Thyroid gland (tissue), 4 donors: ENCODE data around the gene KCNQ4.

Experiments used
- CTCF ChIP-seq, 6 experiments: fragments of 200-600 bp in 3 of 6; fragments of 450-650 bp in 3 of 6; sonication (generic) in 3 of 6; IDR thresholded peaks; one replicate each; pipeline ENCODE4 v1.5.1; 2016 to 2019; ENCODE audit warnings: antibody characterized with exemption in 6 of 6, mild to moderate bottlenecking in 2 of 6, inconsistent platforms in 1 of 6, moderate library complexity in 1 of 6
- POLR2A ChIP-seq, 2 donors: fragments of 450-650 bp; IDR thresholded peaks; one replicate each; pipeline ENCODE4 v1.6.1; 2017; ENCODE audit warnings: antibody characterized with exemption in 2 of 2, mild to moderate bottlenecking in 2 of 2, moderate library complexity in 1 of 2

GRCh38 chr1:40868051-40868723 lies 84.6 kb downstream of the KCNQ4 start:
- TF ChIP-seq CTCF (IDR thresholded peaks at IDR 0.05) (no peak), POLR2A (IDR thresholded peaks at IDR 0.05) (no peak)
